ENCODE data around the gene TBX15. TPM values are rescaled to one million over a fixed set of nuclear protein-coding genes. Genes with fewer than 3 reads are reported as not detected.
A peak's percentile ranks its signal among the peaks of the same experiment; 100 is the strongest.

The TBX15 gene
- total and polyA plus RNA-seq, 9 of the 15 experiments (the other 6 are each of a cell fraction or from before 2014, with no cell fraction given) = 0.03 to 3.4 (median 2.3) TPM

GRCh38 chr1:118928739-118929554 is 59.2 kb downstream of the TBX15 start (continued):
- TF ChIP-seq ZNF77 (CRISPR knock-in tag; IDR thresholded peaks at IDR 0.05) (no peak), ZNF444 (CRISPR knock-in tag; IDR thresholded peaks at IDR 0.05) (no peak), TGIF2 (CRISPR knock-in tag; IDR thresholded peaks at IDR 0.05) (no peak), ZFP36 (IDR thresholded peaks at IDR 0.05; ENCODE audit: low read depth, low read length, partially characterized antibody) (no peak), FOSL1 (tag; conservative IDR thresholded peaks at IDR 0.05) (no peak), ZBTB33 (CRISPR knock-in tag; IDR thresholded peaks at IDR 0.05) (no peak), ZNF263 (CRISPR knock-in tag; IDR thresholded peaks at IDR 0.05; ENCODE audit: borderline replicate concordance) (no peak), CTCFL (IDR thresholded peaks at IDR 0.05; ENCODE audit: borderline replicate concordance, insufficient read depth, low read depth, low read length, poor library complexity, severe bottlenecking) (no peak), ZBTB8A (IDR thresholded peaks at IDR 0.05; ENCODE audit: partially characterized antibody) (no peak), MECOM (CRISPR knock-in tag; IDR thresholded peaks at IDR 0.05) (no peak), MYC (IDR thresholded peaks at IDR 0.05; ENCODE audit: low read depth, low read length) (no peak), MYC (CRISPR knock-in tag; IDR thresholded peaks at IDR 0.05; ENCODE audit: borderline replicate concordance, low read depth) (no peak), POLR2B (IDR thresholded peaks at IDR 0.05; ENCODE audit: low read depth, partially characterized antibody) (no peak), ZNF217 (CRISPR knock-in tag; IDR thresholded peaks at IDR 0.05) (no peak), NFIX (CRISPR knock-in tag; IDR thresholded peaks at IDR 0.05; ENCODE audit: low read depth) (no peak), NRF1 (conservative IDR thresholded peaks at IDR 0.05 in 1 of 2, IDR thresholded peaks at IDR 0.05 in 1 of 2) (no peak), TEAD1 (CRISPR knock-in tag; IDR thresholded peaks at IDR 0.05) (0 out of 4 replicates have a peak, but pooled peaks of 1 of the 2 experiments have one; percentile 14), MIER1 (IDR thresholded peaks at IDR 0.05; ENCODE audit: low read depth) (peak; percentile 96), TFE3 (CRISPR knock-in tag; IDR thresholded peaks at IDR 0.05) (no peak)
